K562 (cell line): Measurements from ENCODE around the gene ZNF467. TPM values are rescaled to one million over a fixed set of nuclear protein-coding genes. Genes with fewer than 3 reads are reported as not detected.

Source experiments
- ARHGAP35 ChIP-seq: fragments of 450-650 bp; IDR thresholded peaks from 2 replicates; pipeline ENCODE4 v1.6.1; 2018; ENCODE audit not compliant: partially characterized antibody
- HDAC2 ChIP-seq: fragments of 450-650 bp; IDR thresholded peaks from 2 replicates; pipeline ENCODE4 v1.6.1; 2016; ENCODE audit warnings: mild to moderate bottlenecking
- KDM4B ChIP-seq, 2 experiments: fragments of 450-650 bp in 1 of 2; sonication (generic) in 1 of 2; IDR thresholded peaks; 2 replicates each; pipeline ENCODE4 v1.6.1; 2016 to 2017; ENCODE audit warnings: borderline replicate concordance in 2 of 2, antibody characterized with exemption in 1 of 2, low read depth in 1 of 2, mild to moderate bottlenecking in 1 of 2
- KDM5B ChIP-seq: fragments of 200-600 bp; sonication (generic); IDR thresholded peaks from 2 replicates; pipeline ENCODE4 v1.6.1; 2012; ENCODE audit warnings: low read depth, mild to moderate bottlenecking, moderate library complexity, low read length, control low read depth, inconsistent platforms; ENCODE audit not compliant: insufficient replicate concordance
- NR3C1 ChIP-seq: sonication (generic); formaldehyde crosslinking; IDR thresholded peaks from 2 replicates; pipeline ENCODE4 v1.8.1; 2022; ENCODE audit warnings: missing genetic modification reagents
- NR4A1 ChIP-seq, 2 experiments: fragments of 250-450 bp in 1 of 2; fragments of 450-650 bp in 1 of 2; sonication (Bioruptor Pico) in 1 of 2; IDR thresholded peaks; 2 replicates each; pipeline versions ENCODE4 v1.4.0 to v1.6.1; 2016 to 2020; ENCODE audit warnings: mild to moderate bottlenecking in 2 of 2, missing compliant biosample characterization in 1 of 2, missing genetic modification characterization in 1 of 2, moderate library complexity in 1 of 2
- TCF7L2 ChIP-seq: fragments of 150-350 bp; IDR thresholded peaks from 2 replicates; pipeline ENCODE4 v1.6.1; 2016; ENCODE audit warnings: low read depth, mild to moderate bottlenecking, low read length, moderate library complexity
- XRCC5 ChIP-seq: fragments of 200-400 bp; formaldehyde crosslinking; IDR thresholded peaks from 2 replicates; pipeline ENCODE4 v1.6.1; 2017; ENCODE audit warnings: low read depth, mild to moderate bottlenecking, low read length
- ZBED1 ChIP-seq: IDR thresholded peaks from 2 replicates; pipeline ENCODE4 v1.6.1; 2014
- ZNF140 ChIP-seq: fragments of 250-450 bp; sonication (Bioruptor Pico); IDR thresholded peaks from 2 replicates; pipeline ENCODE4 v1.8.0; 2021; ENCODE audit warnings: moderate library complexity, mild to moderate bottlenecking, inconsistent platforms
- ZNF212 ChIP-seq: fragments of 450-650 bp; formaldehyde crosslinking; IDR thresholded peaks from 2 replicates; pipeline ENCODE4 v1.4.0; 2020; ENCODE audit warnings: mild to moderate bottlenecking
- ZNF584 ChIP-seq: fragments of 200-800 bp; sonication (Bioruptor generic); IDR thresholded peaks from 2 replicates; pipeline ENCODE4 v1.6.1; 2016; ENCODE audit warnings: low read depth, mild to moderate bottlenecking, missing genetic modification characterization, missing compliant biosample characterization
- polyA plus RNA-seq, 8 experiments: library from polyadenylated mRNA; depleted of rRNA in 4 of 8; stranded (reverse) in 5 of 8; unstranded in 3 of 8; fragments of >200 nt; fragmentation: Nextera tagmentation in 2 of 8; fragmentation: Illumina TruSeq in 1 of 8; extraction: Ambion mirVana in 2 of 8; extraction: Trizol in 1 of 8; gene quantifications; 2 replicates each; pipeline versions ENCODE4 v1.2.1 to v1.2.3, GENCODE V29; 2011 to 2014; ENCODE audit warnings: inconsistent platforms in 1 of 8, missing spikeins in 1 of 8
- total RNA-seq, 7 experiments: library from RNA; depleted of rRNA in 6 of 7; stranded (reverse); fragments of >200 nt in 6 of 7; fragmentation: Illumina TruSeq in 2 of 7; extraction: Trizol in 2 of 7; gene quantifications; 2 replicates each; pipeline versions ENCODE4 v1.2.1 to v1.2.3, GENCODE V29; 2011 to 2021; ENCODE audit warnings: low replicate concordance in 1 of 7
- TF ChIP-seq, protein P1 (sequence below): fragments of 150-350 bp; IDR thresholded peaks from 2 replicates; pipeline ENCODE4 v1.6.1; 2014; ENCODE audit warnings: low read depth, mild to moderate bottlenecking, low read length, borderline replicate concordance
- TF ChIP-seq, protein P2 (sequence below): fragments of 200-800 bp; sonication (Bioruptor generic); IDR thresholded peaks from 2 replicates; pipeline ENCODE4 v1.6.1; 2017; ENCODE audit warnings: missing genetic modification characterization, missing compliant biosample characterization
- TF ChIP-seq, protein P3 (sequence below): fragments of 200-800 bp; sonication (Bioruptor generic); IDR thresholded peaks from 2 replicates; pipeline ENCODE4 v1.6.1; 2016; ENCODE audit warnings: missing genetic modification characterization, missing compliant biosample characterization
- TF ChIP-seq, protein P4 (sequence below): IDR thresholded peaks from 2 replicates; pipeline ENCODE4 v1.6.1; 2011; ENCODE audit not compliant: insufficient read length; ENCODE audit errors: extremely low read depth

ZNF467 gene
- total and polyA plus RNA-seq, 9 of the 15 experiments (the other 6 are each of a cell fraction or from before 2014, with no cell fraction given) = 0.32 to 14.2 (median 1.7) TPM

GRCh38 chr7:149773446-149774236 lies at the start of gene ZNF467 (continued):
- TF ChIP-seq, protein P1, sequence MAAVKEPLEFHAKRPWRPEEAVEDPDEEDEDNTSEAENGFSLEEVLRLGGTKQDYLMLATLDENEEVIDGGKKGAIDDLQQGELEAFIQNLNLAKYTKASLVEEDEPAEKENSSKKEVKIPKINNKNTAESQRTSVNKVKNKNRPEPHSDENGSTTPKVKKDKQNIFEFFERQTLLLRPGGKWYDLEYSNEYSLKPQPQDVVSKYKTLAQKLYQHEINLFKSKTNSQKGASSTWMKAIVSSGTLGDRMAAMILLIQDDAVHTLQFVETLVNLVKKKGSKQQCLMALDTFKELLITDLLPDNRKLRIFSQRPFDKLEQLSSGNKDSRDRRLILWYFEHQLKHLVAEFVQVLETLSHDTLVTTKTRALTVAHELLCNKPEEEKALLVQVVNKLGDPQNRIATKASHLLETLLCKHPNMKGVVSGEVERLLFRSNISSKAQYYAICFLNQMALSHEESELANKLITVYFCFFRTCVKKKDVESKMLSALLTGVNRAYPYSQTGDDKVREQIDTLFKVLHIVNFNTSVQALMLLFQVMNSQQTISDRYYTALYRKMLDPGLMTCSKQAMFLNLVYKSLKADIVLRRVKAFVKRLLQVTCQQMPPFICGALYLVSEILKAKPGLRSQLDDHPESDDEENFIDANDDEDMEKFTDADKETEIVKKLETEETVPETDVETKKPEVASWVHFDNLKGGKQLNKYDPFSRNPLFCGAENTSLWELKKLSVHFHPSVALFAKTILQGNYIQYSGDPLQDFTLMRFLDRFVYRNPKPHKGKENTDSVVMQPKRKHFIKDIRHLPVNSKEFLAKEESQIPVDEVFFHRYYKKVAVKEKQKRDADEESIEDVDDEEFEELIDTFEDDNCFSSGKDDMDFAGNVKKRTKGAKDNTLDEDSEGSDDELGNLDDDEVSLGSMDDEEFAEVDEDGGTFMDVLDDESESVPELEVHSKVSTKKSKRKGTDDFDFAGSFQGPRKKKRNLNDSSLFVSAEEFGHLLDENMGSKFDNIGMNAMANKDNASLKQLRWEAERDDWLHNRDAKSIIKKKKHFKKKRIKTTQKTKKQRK = no peak
- TF ChIP-seq KDM4B (IDR thresholded peaks at IDR 0.05; ENCODE audit: borderline replicate concordance in 2 of 2, low read depth in 1 of 2) (0 out of 4 replicates have a peak, but pooled peaks of 1 of the 2 experiments have one; percentile 37), XRCC5 (no peak), NR4A1 (CRISPR knock-in tag; IDR thresholded peaks at IDR 0.05) (no peak), NR4A1 (tag; IDR thresholded peaks at IDR 0.05) (no peak), ZBED1 (no peak), ZNF212 (CRISPR knock-in tag) (no peak), KDM5B (peak; percentile 3), ARHGAP35 (no peak), ZNF140 (CRISPR knock-in tag) (no peak), NR3C1 (CRISPR knock-in tag) (no peak; the same call in 1 of the 2 replicates), ZNF584 (CRISPR knock-in tag) (no peak), TCF7L2 (no peak), HDAC2 (no peak)
- TF ChIP-seq, protein P2, sequence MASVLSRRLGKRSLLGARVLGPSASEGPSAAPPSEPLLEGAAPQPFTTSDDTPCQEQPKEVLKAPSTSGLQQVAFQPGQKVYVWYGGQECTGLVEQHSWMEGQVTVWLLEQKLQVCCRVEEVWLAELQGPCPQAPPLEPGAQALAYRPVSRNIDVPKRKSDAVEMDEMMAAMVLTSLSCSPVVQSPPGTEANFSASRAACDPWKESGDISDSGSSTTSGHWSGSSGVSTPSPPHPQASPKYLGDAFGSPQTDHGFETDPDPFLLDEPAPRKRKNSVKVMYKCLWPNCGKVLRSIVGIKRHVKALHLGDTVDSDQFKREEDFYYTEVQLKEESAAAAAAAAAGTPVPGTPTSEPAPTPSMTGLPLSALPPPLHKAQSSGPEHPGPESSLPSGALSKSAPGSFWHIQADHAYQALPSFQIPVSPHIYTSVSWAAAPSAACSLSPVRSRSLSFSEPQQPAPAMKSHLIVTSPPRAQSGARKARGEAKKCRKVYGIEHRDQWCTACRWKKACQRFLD (CRISPR knock-in tag) = peak; percentile 64; the same call in 1 of the 2 replicates
- TF ChIP-seq, protein P3, sequence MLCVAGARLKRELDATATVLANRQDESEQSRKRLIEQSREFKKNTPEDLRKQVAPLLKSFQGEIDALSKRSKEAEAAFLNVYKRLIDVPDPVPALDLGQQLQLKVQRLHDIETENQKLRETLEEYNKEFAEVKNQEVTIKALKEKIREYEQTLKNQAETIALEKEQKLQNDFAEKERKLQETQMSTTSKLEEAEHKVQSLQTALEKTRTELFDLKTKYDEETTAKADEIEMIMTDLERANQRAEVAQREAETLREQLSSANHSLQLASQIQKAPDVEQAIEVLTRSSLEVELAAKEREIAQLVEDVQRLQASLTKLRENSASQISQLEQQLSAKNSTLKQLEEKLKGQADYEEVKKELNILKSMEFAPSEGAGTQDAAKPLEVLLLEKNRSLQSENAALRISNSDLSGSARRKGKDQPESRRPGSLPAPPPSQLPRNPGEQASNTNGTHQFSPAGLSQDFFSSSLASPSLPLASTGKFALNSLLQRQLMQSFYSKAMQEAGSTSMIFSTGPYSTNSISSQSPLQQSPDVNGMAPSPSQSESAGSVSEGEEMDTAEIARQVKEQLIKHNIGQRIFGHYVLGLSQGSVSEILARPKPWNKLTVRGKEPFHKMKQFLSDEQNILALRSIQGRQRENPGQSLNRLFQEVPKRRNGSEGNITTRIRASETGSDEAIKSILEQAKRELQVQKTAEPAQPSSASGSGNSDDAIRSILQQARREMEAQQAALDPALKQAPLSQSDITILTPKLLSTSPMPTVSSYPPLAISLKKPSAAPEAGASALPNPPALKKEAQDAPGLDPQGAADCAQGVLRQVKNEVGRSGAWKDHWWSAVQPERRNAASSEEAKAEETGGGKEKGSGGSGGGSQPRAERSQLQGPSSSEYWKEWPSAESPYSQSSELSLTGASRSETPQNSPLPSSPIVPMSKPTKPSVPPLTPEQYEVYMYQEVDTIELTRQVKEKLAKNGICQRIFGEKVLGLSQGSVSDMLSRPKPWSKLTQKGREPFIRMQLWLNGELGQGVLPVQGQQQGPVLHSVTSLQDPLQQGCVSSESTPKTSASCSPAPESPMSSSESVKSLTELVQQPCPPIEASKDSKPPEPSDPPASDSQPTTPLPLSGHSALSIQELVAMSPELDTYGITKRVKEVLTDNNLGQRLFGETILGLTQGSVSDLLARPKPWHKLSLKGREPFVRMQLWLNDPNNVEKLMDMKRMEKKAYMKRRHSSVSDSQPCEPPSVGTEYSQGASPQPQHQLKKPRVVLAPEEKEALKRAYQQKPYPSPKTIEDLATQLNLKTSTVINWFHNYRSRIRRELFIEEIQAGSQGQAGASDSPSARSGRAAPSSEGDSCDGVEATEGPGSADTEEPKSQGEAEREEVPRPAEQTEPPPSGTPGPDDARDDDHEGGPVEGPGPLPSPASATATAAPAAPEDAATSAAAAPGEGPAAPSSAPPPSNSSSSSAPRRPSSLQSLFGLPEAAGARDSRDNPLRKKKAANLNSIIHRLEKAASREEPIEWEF = no peak
- TF ChIP-seq, protein P4, sequence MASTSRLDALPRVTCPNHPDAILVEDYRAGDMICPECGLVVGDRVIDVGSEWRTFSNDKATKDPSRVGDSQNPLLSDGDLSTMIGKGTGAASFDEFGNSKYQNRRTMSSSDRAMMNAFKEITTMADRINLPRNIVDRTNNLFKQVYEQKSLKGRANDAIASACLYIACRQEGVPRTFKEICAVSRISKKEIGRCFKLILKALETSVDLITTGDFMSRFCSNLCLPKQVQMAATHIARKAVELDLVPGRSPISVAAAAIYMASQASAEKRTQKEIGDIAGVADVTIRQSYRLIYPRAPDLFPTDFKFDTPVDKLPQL = no peak
